ENCODE data around the gene SLC49A4.

SLC49A4 gene

GRCh38 chr3:122892118-122892960 is 97.5 kb downstream of the SLC49A4 start:
- Histone ChIP-seq H3K36me3 (ENCODE audit: insufficient read depth, insufficient read length, low read length) (no peaks in the 10 kb centered on the region), H3K4me1 (ENCODE audit: insufficient read depth, insufficient read length) (no peaks in the 10 kb centered on the region), H3K27me3 (ENCODE audit: insufficient read depth, insufficient read length) (peaks cover 3% of the 10 kb centered on the region), H3K4me3 (ENCODE audit: insufficient read length, low read depth) (no peak overlapping the region), H3K9ac (ENCODE audit: insufficient read length, low read depth) (no peak overlapping the region), H3K9me3 (ENCODE audit: insufficient read depth, low read length) (peaks cover 10% of the 10 kb centered on the region; the same call in 1 of the 2 replicates)
- TF ChIP-seq ZNF274 (IDR thresholded peaks at IDR 0.05; ENCODE audit: low read depth, low read length) (no peak), SUZ12 (IDR thresholded peaks at IDR 0.05; ENCODE audit: extremely low read depth, insufficient read depth, insufficient read length) (no peak), YY1 (IDR thresholded peaks at IDR 0.05; ENCODE audit: insufficient read depth, insufficient read length) (no peak)
- DNase-seq (ENCODE audit: low read depth, low spot score): no peak

GRCh38 chr3:122893282-122893681 is 98.4 kb downstream of the SLC49A4 start:
- Histone ChIP-seq H3K9ac (ENCODE audit: insufficient read length, low read depth) (no peak overlapping the region), H3K4me3 (ENCODE audit: insufficient read length, low read depth) (no peak overlapping the region), H3K9me3 (ENCODE audit: insufficient read depth, low read length) (peaks cover 10% of the 10 kb centered on the region; the same call in 1 of the 2 replicates), H3K4me1 (ENCODE audit: insufficient read depth, insufficient read length) (no peaks in the 10 kb centered on the region), H3K27me3 (ENCODE audit: insufficient read depth, insufficient read length) (peaks cover 3% of the 10 kb centered on the region), H3K36me3 (ENCODE audit: insufficient read depth, insufficient read length, low read length) (no peaks in the 10 kb centered on the region)
- no peak for TF ChIP-seq ZNF274 (IDR thresholded peaks at IDR 0.05; ENCODE audit: low read depth, low read length)
- TF ChIP-seq YY1 (IDR thresholded peaks at IDR 0.05; ENCODE audit: insufficient read depth, insufficient read length): no peak
- TF ChIP-seq SUZ12 (IDR thresholded peaks at IDR 0.05; ENCODE audit: extremely low read depth, insufficient read depth, insufficient read length): no peak
- no peak for DNase-seq (ENCODE audit: low read depth, low spot score)

GRCh38 chr3:122893754-122894668 is 99.1 kb downstream of the SLC49A4 start:
- Histone ChIP-seq H3K9ac (ENCODE audit: insufficient read length, low read depth) (no peak overlapping the region), H3K36me3 (ENCODE audit: insufficient read depth, insufficient read length, low read length) (no peaks in the 10 kb centered on the region), H3K27me3 (ENCODE audit: insufficient read depth, insufficient read length) (peaks cover 3% of the 10 kb centered on the region), H3K4me3 (ENCODE audit: insufficient read length, low read depth) (no peak overlapping the region), H3K9me3 (ENCODE audit: insufficient read depth, low read length) (peaks cover 10% of the 10 kb centered on the region; the same call in 1 of the 2 replicates), H3K4me1 (ENCODE audit: insufficient read depth, insufficient read length) (no peaks in the 10 kb centered on the region)
- TF ChIP-seq YY1 (IDR thresholded peaks at IDR 0.05; ENCODE audit: insufficient read depth, insufficient read length) (no peak), SUZ12 (IDR thresholded peaks at IDR 0.05; ENCODE audit: extremely low read depth, insufficient read depth, insufficient read length) (no peak)
- DNase-seq (ENCODE audit: low read depth, low spot score): peak; percentile 27

- Histone ChIP-seq H3K36me3 (ENCODE audit: insufficient read depth, insufficient read length, low read length) (no peaks in the 10 kb centered on the region), H3K4me3 (ENCODE audit: insufficient read length, low read depth) (no peak overlapping the region), H3K4me1 (ENCODE audit: insufficient read depth, insufficient read length) (no peaks in the 10 kb centered on the region), H3K9me3 (ENCODE audit: insufficient read depth, low read length) (no peaks in the 10 kb centered on the region), H3K9ac (ENCODE audit: insufficient read length, low read depth) (no peak overlapping the region), H3K27me3 (ENCODE audit: insufficient read depth, insufficient read length) (peaks cover 3% of the 10 kb centered on the region)
- TF ChIP-seq SUZ12 (IDR thresholded peaks at IDR 0.05; ENCODE audit: extremely low read depth, insufficient read depth, insufficient read length) (no peak), ZNF274 (IDR thresholded peaks at IDR 0.05; ENCODE audit: low read depth, low read length) (no peak), YY1 (IDR thresholded peaks at IDR 0.05; ENCODE audit: insufficient read depth, insufficient read length) (no peak)
- no peak for DNase-seq (ENCODE audit: low read depth, low spot score)
These were observed 103.4 kb downstream of the SLC49A4 start for GRCh38 chr3:122898298-122898697.

GRCh38 chr3:122902326-122902725 is 107.5 kb downstream of the SLC49A4 start:
- no peak overlapping the region for H3K4me3 ChIP-seq (ENCODE audit: insufficient read length, low read depth)
- H3K9ac ChIP-seq (ENCODE audit: insufficient read length, low read depth): no peak overlapping the region
- TF ChIP-seq ZNF274 (IDR thresholded peaks at IDR 0.05; ENCODE audit: low read depth, low read length) (no peak), SUZ12 (IDR thresholded peaks at IDR 0.05; ENCODE audit: extremely low read depth, insufficient read depth, insufficient read length) (no peak), YY1 (IDR thresholded peaks at IDR 0.05; ENCODE audit: insufficient read depth, insufficient read length) (no peak)
- no peaks in the 10 kb centered on the region for H3K9me3 ChIP-seq (ENCODE audit: insufficient read depth, low read length)
- H3K4me1 ChIP-seq (ENCODE audit: insufficient read depth, insufficient read length): no peaks in the 10 kb centered on the region
- H3K27me3 ChIP-seq (ENCODE audit: insufficient read depth, insufficient read length): no peaks in the 10 kb centered on the region
- DNase-seq (ENCODE audit: low read depth, low spot score): no peak
- no peaks in the 10 kb centered on the region for H3K36me3 ChIP-seq (ENCODE audit: insufficient read depth, insufficient read length, low read length)

DNA sequence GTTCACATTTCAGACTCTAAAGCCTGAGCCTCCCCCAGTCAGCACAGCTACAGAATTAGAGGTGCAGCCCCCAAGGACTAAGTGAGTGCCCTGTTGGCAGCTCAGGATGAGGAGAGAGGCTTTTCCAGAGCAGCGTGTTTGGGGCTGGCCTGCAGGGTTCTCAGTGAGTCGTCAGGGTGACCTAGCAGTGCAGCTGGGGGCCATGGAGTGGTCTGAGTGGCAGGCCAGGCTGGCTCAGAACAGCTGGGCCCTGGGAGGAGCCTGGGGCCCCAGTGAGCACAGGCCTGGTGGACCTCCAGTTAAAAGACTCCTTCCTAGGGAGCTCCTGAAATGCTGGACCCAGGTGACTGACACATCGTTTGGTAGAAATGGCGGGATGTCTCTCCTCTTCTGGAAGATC is 108.3 kb downstream of the SLC49A4 start:
- H3K9me3 ChIP-seq (ENCODE audit: insufficient read depth, low read length): no peaks in the 10 kb centered on the region
- H3K4me1 ChIP-seq (ENCODE audit: insufficient read depth, insufficient read length): no peaks in the 10 kb centered on the region
- H3K27me3 ChIP-seq (ENCODE audit: insufficient read depth, insufficient read length): no peaks in the 10 kb centered on the region
- no peak overlapping the region for H3K4me3 ChIP-seq (ENCODE audit: insufficient read length, low read depth)
- TF ChIP-seq ZNF274 (IDR thresholded peaks at IDR 0.05; ENCODE audit: low read depth, low read length): no peak
- no peak for TF ChIP-seq SUZ12 (IDR thresholded peaks at IDR 0.05; ENCODE audit: extremely low read depth, insufficient read depth, insufficient read length)
- TF ChIP-seq YY1 (IDR thresholded peaks at IDR 0.05; ENCODE audit: insufficient read depth, insufficient read length): no peak
- no peak overlapping the region for H3K9ac ChIP-seq (ENCODE audit: insufficient read length, low read depth)
- no peak for DNase-seq (ENCODE audit: low read depth, low spot score)
- H3K36me3 ChIP-seq (ENCODE audit: insufficient read depth, insufficient read length, low read length): no peaks in the 10 kb centered on the region

DNA sequence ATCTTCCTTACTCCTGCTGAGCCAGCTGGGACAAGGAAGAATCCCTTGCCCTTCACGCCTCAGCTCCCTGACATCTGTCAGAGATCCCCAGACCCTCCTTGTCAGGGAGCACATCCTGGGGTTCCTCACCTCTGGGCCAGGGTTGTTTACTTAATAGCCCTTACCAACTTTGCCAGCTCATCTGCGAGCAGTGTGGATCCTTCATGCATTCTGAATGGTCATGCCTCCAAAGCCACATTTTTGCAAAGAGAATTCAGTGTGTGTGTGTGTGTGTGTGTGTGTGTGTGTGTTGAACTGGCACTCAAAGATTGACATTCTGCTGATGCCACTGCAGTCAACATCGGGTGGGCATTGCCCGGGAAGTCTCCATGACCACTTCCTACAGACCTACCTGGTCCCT is 112.6 kb downstream of the SLC49A4 start:
- Histone ChIP-seq H3K4me3 (ENCODE audit: insufficient read length, low read depth) (no peak overlapping the region), H3K9ac (ENCODE audit: insufficient read length, low read depth) (no peak overlapping the region), H3K9me3 (ENCODE audit: insufficient read depth, low read length) (no peaks in the 10 kb centered on the region), H3K4me1 (ENCODE audit: insufficient read depth, insufficient read length) (no peaks in the 10 kb centered on the region), H3K36me3 (ENCODE audit: insufficient read depth, insufficient read length, low read length) (no peaks in the 10 kb centered on the region), H3K27me3 (ENCODE audit: insufficient read depth, insufficient read length) (no peaks in the 10 kb centered on the region)
- no peak for DNase-seq (ENCODE audit: low read depth, low spot score)
- TF ChIP-seq SUZ12 (IDR thresholded peaks at IDR 0.05; ENCODE audit: extremely low read depth, insufficient read depth, insufficient read length): no peak
- TF ChIP-seq YY1 (IDR thresholded peaks at IDR 0.05; ENCODE audit: insufficient read depth, insufficient read length): no peak
- TF ChIP-seq ZNF274 (IDR thresholded peaks at IDR 0.05; ENCODE audit: low read depth, low read length): no peak
